Measurements from ENCODE around the gene ALKBH4.
"Not testable (repeated sequence)": the region's sequence is repeated elsewhere in the genome, so short reads cannot be mapped to it uniquely, and the experiment has no call there.

DNA sequence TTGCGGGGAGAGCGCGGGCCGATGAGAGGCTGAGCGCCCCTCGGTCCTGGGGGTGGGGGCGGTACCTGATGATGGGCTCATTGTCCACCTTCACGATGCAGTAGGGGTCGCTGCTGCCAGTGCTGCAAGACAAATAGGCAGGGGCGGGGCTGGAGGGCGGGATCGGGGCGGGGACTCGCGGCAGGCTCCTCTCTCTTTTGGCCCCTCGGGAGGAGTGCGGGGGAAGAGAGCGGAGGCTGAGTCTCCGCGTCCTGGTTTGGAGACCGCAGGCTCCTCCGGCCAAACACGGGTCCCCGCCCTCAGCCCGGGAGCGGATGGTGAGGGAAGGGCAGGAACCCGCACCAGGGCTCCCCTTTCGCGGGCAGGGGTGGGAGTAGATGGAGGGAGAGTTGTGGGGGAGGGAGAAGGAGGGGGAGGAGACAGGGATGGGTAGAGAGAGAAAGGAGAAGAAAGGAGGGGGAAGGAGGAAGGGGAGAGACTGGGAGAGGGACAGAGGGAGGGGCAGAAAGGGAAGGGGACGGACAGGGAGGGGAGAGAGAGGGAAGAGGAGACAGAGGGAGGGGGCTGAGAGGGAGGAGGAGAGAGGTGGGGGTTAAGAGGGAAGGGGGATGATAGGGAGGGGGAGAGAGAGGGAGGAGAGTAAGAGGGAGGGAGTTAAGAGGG is 47.3 kb upstream of the ALKBH4 start:
- TF ChIP-seq, protein P1, sequence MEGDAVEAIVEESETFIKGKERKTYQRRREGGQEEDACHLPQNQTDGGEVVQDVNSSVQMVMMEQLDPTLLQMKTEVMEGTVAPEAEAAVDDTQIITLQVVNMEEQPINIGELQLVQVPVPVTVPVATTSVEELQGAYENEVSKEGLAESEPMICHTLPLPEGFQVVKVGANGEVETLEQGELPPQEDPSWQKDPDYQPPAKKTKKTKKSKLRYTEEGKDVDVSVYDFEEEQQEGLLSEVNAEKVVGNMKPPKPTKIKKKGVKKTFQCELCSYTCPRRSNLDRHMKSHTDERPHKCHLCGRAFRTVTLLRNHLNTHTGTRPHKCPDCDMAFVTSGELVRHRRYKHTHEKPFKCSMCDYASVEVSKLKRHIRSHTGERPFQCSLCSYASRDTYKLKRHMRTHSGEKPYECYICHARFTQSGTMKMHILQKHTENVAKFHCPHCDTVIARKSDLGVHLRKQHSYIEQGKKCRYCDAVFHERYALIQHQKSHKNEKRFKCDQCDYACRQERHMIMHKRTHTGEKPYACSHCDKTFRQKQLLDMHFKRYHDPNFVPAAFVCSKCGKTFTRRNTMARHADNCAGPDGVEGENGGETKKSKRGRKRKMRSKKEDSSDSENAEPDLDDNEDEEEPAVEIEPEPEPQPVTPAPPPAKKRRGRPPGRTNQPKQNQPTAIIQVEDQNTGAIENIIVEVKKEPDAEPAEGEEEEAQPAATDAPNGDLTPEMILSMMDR (IDR thresholded peaks at IDR 0.05) = not testable (repeated sequence)
- TF ChIP-seq EP300, POLR2A (IDR thresholded peaks at IDR 0.05): not testable (repeated sequence)

All from ovary (tissue), 3 donors.